ENCODE data around the gene GCK.

GRCh38 chr7:44107961-44108767 is 81.1 kb downstream of the GCK start:
- TF ChIP-seq HDAC1 (CRISPR knock-in tag; IDR thresholded peaks at IDR 0.05) (no peak), ZNF207 (IDR thresholded peaks at IDR 0.05; ENCODE audit: borderline replicate concordance) (no peak), CBX2 (IDR thresholded peaks at IDR 0.05; ENCODE audit: low read depth, low read length) (no peak), CBX2 (CRISPR knock-in tag; IDR thresholded peaks at IDR 0.05; ENCODE audit: low read depth) (no peak), ZNF710 (CRISPR knock-in tag; IDR thresholded peaks at IDR 0.05; ENCODE audit: borderline replicate concordance) (no peak), PAF1 (CRISPR knock-in tag; IDR thresholded peaks at IDR 0.05) (no peak), CHD2 (IDR thresholded peaks at IDR 0.05; ENCODE audit: low read depth, low read length) (no peak), CTCF (CRISPR knock-in tag; IDR thresholded peaks at IDR 0.05) (no peak), GABPA (IDR thresholded peaks at IDR 0.05; ENCODE audit: low read depth, low read length) (no peak), GABPA (CRISPR knock-in tag; IDR thresholded peaks at IDR 0.05; ENCODE audit: low read depth) (no peak), ZFP91 (CRISPR knock-in tag; IDR thresholded peaks at IDR 0.05; ENCODE audit: borderline replicate concordance) (no peak), ZBTB4 (CRISPR knock-in tag; IDR thresholded peaks at IDR 0.05; ENCODE audit: borderline replicate concordance) (no peak), MXI1 (IDR thresholded peaks at IDR 0.05; ENCODE audit: borderline replicate concordance, low read depth, low read length) (no peak), MYNN (CRISPR knock-in tag; IDR thresholded peaks at IDR 0.05; ENCODE audit: low read depth) (no peak)

Data from HepG2 (cell line).